GM06990 (cell line): ENCODE results near the gene NUP42.

ENCODE experiments used
- DNase-seq: peaks from one replicate; pipeline ENCODE4 v3.0.0-alpha.2; 2011; ENCODE audit not compliant: insufficient read length; ENCODE audit errors: extremely low read depth
- H3K27me3 ChIP-seq: replicated peaks from 2 replicates; pipeline ENCODE4 v1.6.0; 2011; ENCODE audit warnings: low read length; ENCODE audit not compliant: control insufficient read depth, insufficient read depth
- H3K36me3 ChIP-seq: 2 replicates; pipeline ENCODE4 v1.5.1; 2011; ENCODE audit warnings: low read length; ENCODE audit not compliant: control insufficient read depth, insufficient read depth
- H3K4me3 ChIP-seq: replicated peaks from 2 replicates; pipeline ENCODE4 v1.5.1; 2011; ENCODE audit warnings: low read depth, mild to moderate bottlenecking, control low read depth, low read length
- CTCF ChIP-seq: IDR thresholded peaks from 2 replicates; pipeline ENCODE4 v1.5.1; 2011; ENCODE audit warnings: low read length, control low read depth, mild to moderate bottlenecking, inconsistent platforms; ENCODE audit not compliant: insufficient read depth, poor library complexity, severe bottlenecking

Gene NUP42

GRCh38 chr7:23175938-23176337 lies 5.9 kb upstream of the NUP42 start:
- no peak for DNase-seq
- Histone ChIP-seq H3K4me3 (no peak overlapping the region), H3K27me3 (no peaks in the 10 kb centered on the region), H3K36me3 (no peaks in the 10 kb centered on the region; the same call in 1 of the 2 replicates)
- no peak for TF ChIP-seq CTCF

GRCh38 chr7:23183279-23184012 lies 1.6 kb downstream of the NUP42 start:
- H3K4me3 ChIP-seq = peak overlapping the region; percentile 92

DNA sequence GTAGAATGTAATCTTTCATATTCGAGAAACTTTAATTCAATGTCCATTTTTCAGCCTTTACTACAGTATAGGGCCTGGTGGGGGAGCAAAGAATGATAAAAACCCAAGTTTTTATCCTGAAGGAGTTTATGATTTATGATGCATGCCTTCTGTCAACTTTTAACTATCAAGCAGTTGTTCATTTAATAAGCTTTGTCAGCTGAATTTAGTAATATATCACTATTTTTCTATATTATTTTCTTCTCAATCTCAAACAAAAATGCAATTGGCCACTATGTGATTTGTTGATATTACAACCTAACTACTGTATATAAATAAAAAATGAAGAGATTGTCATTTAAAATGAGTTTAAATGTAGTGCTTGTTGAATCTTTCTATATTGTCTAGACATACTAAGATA lies 2.4 kb downstream of the NUP42 start:
- no peaks in the 10 kb centered on the region for H3K27me3 ChIP-seq
- no peak for TF ChIP-seq CTCF
- H3K4me3 ChIP-seq = peak overlapping the region; percentile 92
- peaks cover 6% of the 10 kb centered on the region for H3K36me3 ChIP-seq
- DNase-seq = no peak

More at GRCh38 chr7:23183279-23184012, 1.6 kb downstream of the NUP42 start:
- no peak for DNase-seq
- no peak for TF ChIP-seq CTCF
- Histone ChIP-seq H3K27me3 (no peaks in the 10 kb centered on the region), H3K36me3 (peaks cover 4% of the 10 kb centered on the region)

DNA sequence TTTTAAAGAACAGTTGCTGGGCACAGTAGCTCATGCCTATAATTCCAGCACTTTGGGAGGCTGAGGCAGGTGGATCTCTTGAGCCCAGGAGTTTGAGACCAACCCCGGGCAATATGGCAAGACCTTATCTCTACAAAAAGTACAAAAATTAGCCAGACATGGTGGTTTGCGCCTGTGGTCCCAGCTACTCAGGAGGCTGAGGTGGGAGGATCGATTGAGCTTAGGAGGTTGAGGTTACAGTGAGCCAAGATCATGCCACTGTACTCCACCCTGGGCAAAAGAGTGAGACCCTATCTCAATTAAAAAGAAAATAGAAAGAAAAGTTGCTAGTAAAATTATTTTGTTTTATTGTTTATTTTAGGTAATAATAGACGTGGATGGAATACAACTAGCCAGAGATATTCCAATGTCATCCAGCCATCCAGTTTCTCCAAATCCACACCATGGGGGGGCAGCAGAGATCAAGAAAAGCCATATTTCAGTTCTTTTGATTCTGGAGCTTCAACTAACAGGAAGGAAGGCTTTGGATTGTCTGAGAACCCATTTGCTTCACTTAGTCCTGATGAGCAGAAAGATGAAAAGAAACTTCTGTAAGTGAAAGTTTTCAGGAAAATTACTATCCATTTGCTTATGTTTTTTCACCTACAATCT lies 3.0 kb downstream of the NUP42 start:
- Histone ChIP-seq H3K4me3 (no peak overlapping the region), H3K27me3 (no peaks in the 10 kb centered on the region), H3K36me3 (peaks cover 7% of the 10 kb centered on the region)
- DNase-seq = no peak
- peak; percentile 49 for TF ChIP-seq CTCF

DNA sequence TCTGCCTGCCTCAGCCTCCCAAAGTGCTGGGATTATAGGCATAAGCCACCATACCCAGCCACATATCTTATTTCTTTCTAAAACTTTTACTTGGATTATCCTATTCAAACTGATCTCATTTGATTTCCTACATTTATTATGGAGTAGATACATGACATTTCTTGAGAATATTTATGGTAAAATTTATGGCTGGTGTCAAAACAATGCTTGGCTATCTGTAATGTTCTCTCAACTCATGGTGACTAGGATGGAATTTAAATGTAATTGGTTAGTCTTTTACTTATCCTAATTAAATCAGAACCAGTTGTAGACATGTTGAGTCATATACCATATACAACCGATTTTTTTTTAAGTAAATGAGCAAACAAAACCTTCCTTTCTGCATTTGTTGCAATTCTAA lies 4.1 kb downstream of the NUP42 start:
- H3K27me3 ChIP-seq = no peaks in the 10 kb centered on the region
- H3K4me3 ChIP-seq = no peak overlapping the region
- TF ChIP-seq CTCF = no peak
- DNase-seq = no peak
- peaks cover 7% of the 10 kb centered on the region for H3K36me3 ChIP-seq
